ENCODE measurements around the gene NKX6-1.

Gene NKX6-1

DNA sequence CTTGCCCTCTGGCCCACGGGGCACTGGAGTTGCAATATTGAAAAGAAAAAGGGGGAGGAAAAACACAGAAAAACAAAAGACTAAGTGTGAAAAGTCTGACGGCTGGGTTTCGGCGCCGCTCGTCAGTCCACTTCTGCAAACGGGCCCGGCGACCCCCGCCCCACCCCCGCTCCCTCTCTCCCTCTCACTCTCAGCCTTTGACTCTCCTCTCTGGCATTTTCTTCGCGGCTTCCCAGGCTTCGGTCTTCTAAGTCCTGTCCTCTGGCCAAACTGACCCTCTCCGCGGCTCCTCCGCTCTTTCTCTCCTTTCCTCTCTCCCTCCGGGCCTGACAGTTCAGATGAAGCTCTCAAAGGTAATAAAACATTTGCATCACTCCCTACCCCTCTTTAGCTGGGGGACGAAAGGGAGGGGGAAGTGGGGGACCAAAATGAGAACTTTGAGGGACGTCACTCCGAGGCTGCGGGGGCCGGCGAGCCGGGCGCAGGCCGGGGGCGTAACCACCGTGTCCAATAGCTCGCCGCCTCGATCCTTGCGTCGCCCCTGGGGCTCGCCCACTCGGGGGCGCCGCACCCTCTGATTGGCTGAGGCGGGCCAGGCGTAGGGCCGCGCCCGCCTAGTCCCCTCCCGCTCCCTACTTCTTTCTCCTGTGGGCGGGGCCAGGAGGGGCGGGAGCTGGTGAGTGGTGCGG lies at the start of gene NKX6-1:
TSS of gene NKX6-1 (minus strand) at position 358 of the 689 bp plus-strand sequence. CDS start 1,064 bp downstream, outside the sequence.
- no peak for DNase-seq

- no peak for DNase-seq
Measured at GRCh38 chr4:84547211-84547610, 48.1 kb upstream of the NKX6-1 start.

GRCh38 chr4:84545093-84545492 lies 46.0 kb upstream of the NKX6-1 start:
- DNase-seq: no peak

DNA sequence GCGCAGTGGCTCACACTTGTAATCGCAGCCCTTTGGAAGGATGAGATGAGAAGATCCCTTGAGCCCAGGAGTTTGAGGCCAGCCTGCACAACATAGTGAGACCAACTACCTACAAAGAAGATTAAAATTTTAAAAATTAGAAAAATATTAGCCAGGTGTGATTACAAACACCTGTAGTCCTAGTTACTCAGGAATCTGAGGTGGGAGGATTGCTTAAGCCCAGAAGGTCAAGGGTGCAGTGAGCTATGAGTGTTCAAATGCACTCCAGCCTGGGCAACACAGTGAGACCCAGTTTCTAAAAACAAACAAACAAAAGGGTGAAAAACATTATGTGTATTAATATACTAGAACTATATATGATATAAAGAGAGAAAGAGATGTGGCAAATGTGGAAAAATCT lies 36.8 kb upstream of the NKX6-1 start:
- no peak for DNase-seq

- no peak for DNase-seq
Measured at GRCh38 chr4:84531689-84532088, 32.6 kb upstream of the NKX6-1 start.

DNA sequence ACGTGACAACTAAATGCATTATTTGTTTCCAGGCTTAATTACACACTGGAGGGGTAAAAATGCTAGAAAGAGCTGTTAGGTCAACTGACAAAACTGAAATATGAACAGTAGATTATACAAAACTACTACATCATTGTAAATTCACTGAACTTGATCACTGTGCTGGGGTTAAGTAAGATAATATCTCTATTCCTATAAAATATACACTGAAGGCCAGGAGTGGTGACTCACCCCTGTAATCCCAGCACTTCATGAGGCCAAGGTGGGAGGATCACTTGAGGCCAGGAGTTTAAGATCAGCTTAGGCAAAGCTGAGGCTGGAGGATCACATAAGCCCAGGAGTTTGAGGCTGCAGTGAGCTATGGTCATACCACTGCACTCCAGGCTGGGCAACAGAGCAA lies 31.8 kb upstream of the NKX6-1 start:
- no peak for DNase-seq

DNA sequence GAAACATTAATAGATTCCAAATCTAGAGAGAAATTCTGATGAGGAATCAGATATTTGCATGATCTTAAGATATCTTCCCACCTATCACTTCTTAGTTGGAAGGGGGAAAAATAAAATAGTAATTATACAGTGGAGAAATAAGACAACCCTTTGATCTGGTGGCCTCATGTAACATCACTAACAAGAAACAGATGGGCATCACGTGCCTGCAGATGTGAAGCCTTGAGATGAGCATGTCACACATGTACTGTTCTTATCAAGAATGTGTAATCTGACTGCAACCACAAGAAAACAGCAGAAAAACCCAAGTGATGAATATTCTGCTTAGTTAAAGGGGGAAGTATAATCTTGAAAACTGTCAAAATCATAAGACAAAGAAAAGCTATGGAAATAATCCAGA lies 31.4 kb upstream of the NKX6-1 start:
- DNase-seq: no peak

GRCh38 chr4:84529169-84529751 lies 30.2 kb upstream of the NKX6-1 start:
- no peak for DNase-seq

GRCh38 chr4:84527391-84527790 lies 28.3 kb upstream of the NKX6-1 start:
- DNase-seq: no peak

GRCh38 chr4:84515075-84515474 lies 16.0 kb upstream of the NKX6-1 start:
- no peak for DNase-seq

DNA sequence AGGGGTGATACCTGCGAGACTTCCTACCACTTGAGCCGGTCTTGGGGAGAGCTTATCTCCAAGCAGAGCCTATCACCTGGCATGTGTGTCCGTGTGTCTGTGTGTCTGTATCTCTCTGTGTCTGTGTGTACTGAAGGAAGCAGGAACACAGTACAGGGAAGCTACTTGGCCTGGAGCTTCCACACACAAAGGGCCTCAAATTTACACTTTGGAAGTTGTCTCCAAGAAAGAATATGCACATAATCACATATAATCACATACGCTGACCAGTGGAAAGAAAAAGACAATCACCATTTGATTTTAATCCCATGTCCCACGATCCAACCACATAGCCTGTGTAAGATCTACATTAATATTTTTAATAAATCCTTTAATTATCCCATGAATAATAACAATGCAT lies 13.2 kb upstream of the NKX6-1 start:
- no peak for DNase-seq

DNA sequence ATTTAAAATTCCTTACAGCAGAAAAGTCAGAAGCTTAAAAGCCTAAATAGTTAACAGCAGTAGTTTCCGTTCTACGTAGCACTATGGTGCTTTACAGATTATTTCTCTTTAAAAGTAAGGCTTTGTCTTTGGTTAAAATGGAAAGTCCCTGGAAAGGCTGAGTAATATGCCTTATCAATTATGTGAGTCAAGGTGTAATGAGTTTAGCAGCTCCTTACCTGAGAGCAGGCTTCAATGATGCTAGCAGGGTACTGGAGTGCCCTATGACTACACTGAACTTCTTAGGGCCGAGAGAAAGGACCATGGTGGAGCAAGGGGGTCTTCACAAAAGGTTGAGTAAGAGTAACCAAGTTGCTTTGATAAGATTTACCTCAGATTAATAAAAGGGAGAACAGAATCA lies 12.6 kb upstream of the NKX6-1 start:
- no peak for DNase-seq

DNA sequence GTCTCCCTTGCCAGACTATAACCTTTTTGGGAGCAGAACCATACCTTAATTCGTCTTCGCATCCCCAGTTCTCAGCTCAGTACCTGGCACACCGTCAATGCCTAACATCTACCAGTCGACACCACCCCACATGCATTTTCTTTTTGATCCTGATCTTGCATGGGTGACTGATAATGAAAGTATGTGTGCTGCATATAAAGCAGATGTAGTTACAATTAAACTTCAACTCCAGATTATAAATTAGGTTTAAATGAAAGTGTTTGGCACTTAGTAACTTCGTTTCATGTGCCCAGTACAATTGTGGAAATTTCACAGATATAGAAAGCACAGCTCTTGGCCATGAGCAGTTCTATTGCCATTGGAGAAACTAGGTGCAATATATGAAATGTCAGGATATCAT lies 8.8 kb upstream of the NKX6-1 start:
- DNase-seq: no peak

GRCh38 chr4:84504821-84505220 lies 5.7 kb upstream of the NKX6-1 start:
- DNase-seq: no peak

- DNase-seq: no peak
Measured at GRCh38 chr4:84503495-84504437, 4.7 kb upstream of the NKX6-1 start.

GRCh38 chr4:84502955-84503373 lies 3.9 kb upstream of the NKX6-1 start:
- no peak for DNase-seq

GRCh38 chr4:84502333-84502954 lies 3.4 kb upstream of the NKX6-1 start:
- no peak for DNase-seq

GRCh38 chr4:84501721-84502267 lies 2.7 kb upstream of the NKX6-1 start:
- DNase-seq: no peak

- no peak for DNase-seq
Measured at GRCh38 chr4:84501202-84501503, 2.1 kb upstream of the NKX6-1 start.

- no peak for DNase-seq
Measured at GRCh38 chr4:84500386-84501201, 1.5 kb upstream of the NKX6-1 start.

GRCh38 chr4:84499624-84499982 lies 511 bp upstream of the NKX6-1 start:
- no peak for DNase-seq

GRCh38 chr4:84498203-84498934 lies 723 bp downstream of the NKX6-1 start:
- no peak for DNase-seq

All from stimulated activated CD4-positive, alpha-beta T cell treated with anti-CD3 and anti-CD28 coated beads, Interleukin-1b, Interleukin-23, amount 100 ng/mL, for 48 hours (primary cell).